NB4 (cell line): ENCODE measurements around the gene FMN2.

ENCODE experiments used
- DNase-seq: peaks from one replicate; pipeline ENCODE4 v3.0.0; 2010; ENCODE audit warnings: low read depth
- H3K4me3 ChIP-seq: one replicate; pipeline ENCODE4 v1.5.1; 2011; ENCODE audit warnings: mild to moderate bottlenecking, low read depth, low read length, moderate library complexity
- CTCF ChIP-seq: IDR thresholded peaks from one replicate; pipeline ENCODE4 v1.5.1; 2012; ENCODE audit warnings: low read depth, low read length
- MAX ChIP-seq: IDR thresholded peaks from 2 replicates; pipeline ENCODE4 v1.6.1; 2011; ENCODE audit warnings: low read depth, low read length
- MYC ChIP-seq: IDR thresholded peaks from 2 replicates; pipeline ENCODE4 v1.6.1; 2011; ENCODE audit warnings: low read depth, low read length
- POLR2A ChIP-seq: IDR thresholded peaks from 2 replicates; pipeline ENCODE4 v1.6.1; 2011; ENCODE audit warnings: mild to moderate bottlenecking; ENCODE audit not compliant: insufficient read length; ENCODE audit errors: extremely low read depth

The FMN2 gene

DNA sequence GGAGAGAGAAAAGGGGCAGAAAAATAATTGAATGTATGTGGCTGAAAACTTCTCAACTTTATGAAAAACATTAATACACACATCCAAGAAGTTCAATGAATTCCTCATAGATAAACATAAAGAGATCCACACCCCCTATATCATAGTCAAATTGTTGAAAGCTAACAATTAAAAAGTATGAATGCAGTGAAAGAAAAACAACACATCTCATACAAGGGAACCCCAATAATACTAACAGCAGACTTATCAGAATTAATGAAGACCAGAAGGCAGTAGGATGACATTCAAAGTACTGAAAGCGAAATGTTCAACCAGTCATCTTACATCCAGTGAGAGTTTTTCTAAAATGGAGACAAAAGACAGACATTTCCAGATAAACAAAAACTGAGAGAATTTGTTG is 134.4 kb downstream of the FMN2 start:
- no peak for DNase-seq
- H3K4me3 ChIP-seq, result no peak overlapping the region
- no peak for TF ChIP-seq MAX
- no peak for TF ChIP-seq MYC
- TF ChIP-seq CTCF, result no peak
- no peak for TF ChIP-seq POLR2A

DNA sequence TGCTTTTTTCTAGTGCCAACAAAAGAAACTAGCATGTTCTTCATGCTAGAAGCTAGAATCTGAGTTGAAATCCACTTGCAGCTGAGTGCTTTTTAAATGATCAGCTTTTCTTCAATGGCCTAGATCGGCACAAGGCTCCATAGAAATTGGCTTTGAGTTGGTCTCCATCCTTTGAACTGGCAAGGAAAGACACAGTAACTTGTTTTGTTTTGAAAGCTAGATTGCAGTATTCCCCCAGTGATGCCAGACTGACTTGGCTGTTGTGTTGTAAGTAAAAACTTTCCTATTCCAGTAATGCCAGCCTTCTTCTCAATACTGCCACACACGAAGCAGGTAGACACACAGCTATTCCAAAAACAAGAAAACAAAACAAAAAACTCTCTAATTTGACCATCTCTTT is 139.1 kb downstream of the FMN2 start:
- TF ChIP-seq POLR2A, result no peak
- TF ChIP-seq MAX, result no peak
- no peak for TF ChIP-seq MYC
- TF ChIP-seq CTCF, result no peak
- DNase-seq, result no peak
- no peak overlapping the region for H3K4me3 ChIP-seq

GRCh38 chr1:240232530-240232929 is 140.8 kb downstream of the FMN2 start:
- DNase-seq, result no peak
- no peak for TF ChIP-seq POLR2A
- no peak for TF ChIP-seq MYC
- no peak for TF ChIP-seq MAX
- TF ChIP-seq CTCF, result no peak
- no peak overlapping the region for H3K4me3 ChIP-seq

DNA sequence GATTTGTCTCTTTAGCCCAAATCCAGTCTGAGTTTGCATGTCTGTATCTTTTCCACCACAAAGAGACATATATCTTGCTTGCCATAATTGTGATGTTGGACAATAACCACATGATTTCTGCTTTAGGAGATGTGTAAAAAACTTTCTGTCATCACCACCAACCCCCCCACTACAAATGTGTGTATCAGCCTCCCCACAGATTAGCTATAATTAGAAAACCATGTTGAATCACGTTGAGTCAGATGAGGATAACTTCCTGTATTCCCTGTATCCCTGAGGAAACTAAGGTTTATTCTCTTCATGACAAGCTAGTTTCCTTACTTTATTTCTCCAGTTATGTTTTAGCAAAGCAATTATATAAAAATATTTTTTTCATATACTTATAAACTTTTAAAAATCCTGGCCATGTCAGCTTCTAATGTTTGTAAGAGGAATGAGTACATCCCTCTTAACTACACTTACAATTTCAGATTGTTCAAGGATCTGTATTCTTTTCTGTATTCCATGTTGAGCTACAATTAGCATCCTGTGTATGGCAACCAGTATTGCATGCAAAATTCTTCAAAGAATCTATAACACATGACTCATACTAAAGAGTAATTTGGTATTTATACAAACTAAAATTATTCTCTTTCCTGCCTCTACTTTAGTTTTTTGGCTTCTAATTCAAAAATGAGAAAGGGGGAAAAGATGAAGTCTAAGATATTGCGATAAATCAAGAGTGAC is 143.0 kb downstream of the FMN2 start:
- no peak for DNase-seq
- TF ChIP-seq CTCF (no peak), POLR2A (no peak), MYC (no peak), MAX (no peak)
- H3K4me3 ChIP-seq, result no peak overlapping the region

DNA sequence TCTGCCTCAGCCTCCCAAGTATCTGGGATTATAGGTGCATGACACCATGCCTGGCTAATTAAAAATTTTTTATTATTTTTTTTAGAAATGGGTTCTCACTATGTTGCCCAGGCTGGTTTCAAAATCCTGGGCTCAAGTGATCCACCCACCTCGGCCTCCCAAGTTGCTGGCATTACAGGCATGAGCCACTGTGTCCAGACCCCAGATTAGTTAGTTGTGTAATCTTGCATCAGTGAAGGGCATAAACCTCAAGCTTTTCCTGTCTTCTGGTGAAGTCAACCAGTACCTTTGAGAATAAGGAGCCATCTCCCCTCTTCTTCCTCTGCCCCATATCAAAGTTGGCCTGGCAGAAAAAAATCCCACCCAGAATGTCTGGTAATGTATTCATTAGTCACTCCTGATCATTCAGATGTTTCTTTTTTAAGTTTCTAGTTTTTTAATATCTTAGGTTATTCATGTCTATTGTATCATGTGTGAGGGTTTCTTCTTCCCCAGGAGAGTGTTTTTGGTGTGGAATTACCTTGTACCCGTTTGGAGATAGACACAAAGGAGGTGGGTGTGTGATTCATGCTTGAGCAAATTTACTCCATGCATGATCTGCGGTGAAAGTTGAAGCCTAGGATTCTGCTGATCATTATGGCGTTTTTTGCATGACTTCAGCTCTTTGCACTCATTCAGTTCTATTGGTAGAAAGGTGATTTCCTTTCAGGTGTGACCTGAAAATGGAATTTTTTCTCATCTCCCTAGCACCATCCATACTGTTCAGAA is 144.0 kb downstream of the FMN2 start:
- no peak for DNase-seq
- no peak for TF ChIP-seq MYC
- no peak for TF ChIP-seq POLR2A
- no peak for TF ChIP-seq MAX
- no peak for TF ChIP-seq CTCF
- H3K4me3 ChIP-seq, result no peak overlapping the region
